H9 (cell line): Measurements from ENCODE around the gene IGIP. TPM values are rescaled to one million over a fixed set of nuclear protein-coding genes. Genes with fewer than 3 reads are reported as not detected.

Experiments used
- DNase-seq: peaks from one replicate; pipeline ENCODE4 v3.0.0-alpha.2; 2017
- H2AFZ ChIP-seq: one replicate; pipeline ENCODE4 v1.6.1; 2013; ENCODE audit warnings: mild to moderate bottlenecking, low read length, control low read depth, moderate library complexity
- H2AK5ac ChIP-seq: 2 replicates; pipeline ENCODE4 v1.6.1; 2013; ENCODE audit warnings: low read length, control low read depth, mixed read lengths; ENCODE audit not compliant: insufficient read length
- H2BK120ac ChIP-seq: one replicate; pipeline ENCODE4 v1.6.1; 2013; ENCODE audit warnings: low read depth, mild to moderate bottlenecking, low read length, control low read depth, inconsistent platforms; ENCODE audit not compliant: poor library complexity, severe bottlenecking
- H2BK12ac ChIP-seq: 2 replicates; pipeline ENCODE4 v1.6.1; 2013; ENCODE audit warnings: low read length, control low read depth, mixed read lengths, low read depth; ENCODE audit not compliant: insufficient read length
- H2BK15ac ChIP-seq: 2 replicates; pipeline ENCODE4 v1.6.1; 2013; ENCODE audit warnings: low read depth, low read length, control low read depth
- H2BK20ac ChIP-seq: one replicate; pipeline ENCODE4 v1.6.1; 2013; ENCODE audit warnings: low read depth, mild to moderate bottlenecking, low read length, control low read depth, inconsistent platforms; ENCODE audit not compliant: poor library complexity, severe bottlenecking
- H2BK5ac ChIP-seq: 2 replicates; pipeline ENCODE4 v1.6.1; 2013; ENCODE audit warnings: low read length, control low read depth, mixed read lengths; ENCODE audit not compliant: insufficient read length
- H3K14ac ChIP-seq: 2 replicates; pipeline ENCODE4 v1.6.1; 2013; ENCODE audit warnings: low read length, control low read depth; ENCODE audit not compliant: insufficient read depth
- H3K18ac ChIP-seq: 2 replicates; pipeline ENCODE4 v1.6.1; 2013; ENCODE audit warnings: low read depth, mild to moderate bottlenecking, mixed read lengths, low read length, control low read depth; ENCODE audit not compliant: insufficient read length
- H3K23ac ChIP-seq: 2 replicates; pipeline ENCODE4 v1.6.1; 2013; ENCODE audit warnings: low read length, control low read depth, mixed read lengths, low read depth; ENCODE audit not compliant: insufficient read length
- H3K23me2 ChIP-seq: 2 replicates; pipeline ENCODE4 v1.6.1; 2013; ENCODE audit warnings: low read depth, mild to moderate bottlenecking, mixed read lengths, low read length, control low read depth; ENCODE audit not compliant: insufficient read length, poor library complexity, severe bottlenecking
- H3K27ac ChIP-seq: 2 replicates; pipeline ENCODE4 v1.5.1; 2013; ENCODE audit warnings: low read length, control low read depth, mixed read lengths, low read depth; ENCODE audit not compliant: insufficient read length
- H3K27me3 ChIP-seq: 2 replicates; pipeline ENCODE4 v1.6.1; 2013; ENCODE audit warnings: low read length, control low read depth, inconsistent platforms; ENCODE audit not compliant: insufficient read depth
- H3K4ac ChIP-seq: 2 replicates; pipeline ENCODE4 v1.6.1; 2013; ENCODE audit warnings: low read depth, mild to moderate bottlenecking, control low read depth, inconsistent platforms, low read length, moderate library complexity
- H3K4me1 ChIP-seq: 2 replicates; pipeline ENCODE4 v1.6.1; 2013; ENCODE audit warnings: low read length, control low read depth, inconsistent platforms; ENCODE audit not compliant: insufficient read depth
- H3K4me2 ChIP-seq: 2 replicates; pipeline ENCODE4 v1.6.1; 2013; ENCODE audit warnings: low read length, control low read depth, mixed read lengths; ENCODE audit not compliant: insufficient read length, insufficient read depth
- H3K56ac ChIP-seq: 2 replicates; pipeline ENCODE4 v1.6.1; 2013; ENCODE audit warnings: low read depth, mild to moderate bottlenecking, mixed read lengths, low read length, control low read depth; ENCODE audit not compliant: insufficient read length
- H3K79me1 ChIP-seq: 2 replicates; pipeline ENCODE4 v1.6.1; 2013; ENCODE audit warnings: low read depth, mild to moderate bottlenecking, moderate library complexity, low read length, control low read depth, inconsistent platforms; ENCODE audit not compliant: insufficient read depth, poor library complexity, severe bottlenecking
- H3K79me2 ChIP-seq: 2 replicates; pipeline ENCODE4 v1.6.1; 2013; ENCODE audit warnings: low read length, control low read depth, inconsistent platforms; ENCODE audit not compliant: insufficient read depth
- H3K9ac ChIP-seq: 2 replicates; pipeline ENCODE4 v1.6.1; 2013; ENCODE audit warnings: low read length, control low read depth, mixed read lengths; ENCODE audit not compliant: insufficient read length; ENCODE audit errors: extremely low read depth
- H3K9me3 ChIP-seq: one replicate; pipeline ENCODE4 v1.6.1; 2013; ENCODE audit warnings: low read depth, low read length, inconsistent platforms; ENCODE audit not compliant: control insufficient read depth
- H3T11ph ChIP-seq: one replicate; pipeline ENCODE4 v1.6.1; 2013; ENCODE audit warnings: mild to moderate bottlenecking, low read length, control low read depth, inconsistent platforms
- H4K20me1 ChIP-seq: one replicate; pipeline ENCODE4 v1.6.1; 2013; ENCODE audit not compliant: control insufficient read depth, insufficient read length, insufficient read depth
- H4K5ac ChIP-seq: 2 replicates; pipeline ENCODE4 v1.6.1; 2013; ENCODE audit warnings: low read depth, mild to moderate bottlenecking, mixed read lengths, low read length, control low read depth; ENCODE audit not compliant: insufficient read length
- H4K8ac ChIP-seq: replicated peaks from 2 replicates; pipeline ENCODE4 v1.6.1; 2013; ENCODE audit warnings: low read length, control low read depth, mixed read lengths, low read depth; ENCODE audit not compliant: insufficient read length
- H4K91ac ChIP-seq: 2 replicates; pipeline ENCODE4 v1.6.1; 2013; ENCODE audit warnings: low read depth, mild to moderate bottlenecking, moderate library complexity, mixed read lengths, low read length, control low read depth; ENCODE audit not compliant: insufficient read length
- H3K27ac Mint-ChIP-seq, 3 experiments: 2 replicates in 2 of 3; 3 replicates in 1 of 3; pipeline ENCODE4 v1.8.0; 2020 to 2021; ENCODE audit warnings: mixed read lengths in 3 of 3, mild to moderate bottlenecking in 1 of 3, moderate library complexity in 1 of 3
- H3K27me3 Mint-ChIP-seq: 2 replicates; pipeline ENCODE4 v1.8.0; 2021; ENCODE audit warnings: low read depth, mild to moderate bottlenecking, moderate library complexity, mixed read lengths
- H3K36me3 Mint-ChIP-seq, 3 experiments: 2 replicates in 2 of 3; 3 replicates in 1 of 3; pipeline ENCODE4 v1.8.0; 2020 to 2021; ENCODE audit warnings: low read depth in 3 of 3, mixed read lengths in 3 of 3; ENCODE audit not compliant: insufficient read depth in 1 of 3
- H3K4me1 Mint-ChIP-seq, 2 experiments: 2 replicates each; pipeline ENCODE4 v1.8.0; 2020; ENCODE audit warnings: mixed read lengths in 2 of 2
- H3K4me3 Mint-ChIP-seq, 2 experiments: 2 replicates in 1 of 2; 3 replicates in 1 of 2; pipeline ENCODE4 v1.8.0; 2020 to 2021; ENCODE audit warnings: mild to moderate bottlenecking in 2 of 2, mixed read lengths in 2 of 2, moderate library complexity in 1 of 2
- H3K9me3 Mint-ChIP-seq, 2 experiments: 2 replicates in 1 of 2; 3 replicates in 1 of 2; pipeline ENCODE4 v1.8.0; 2020; ENCODE audit warnings: mild to moderate bottlenecking in 2 of 2, mixed read lengths in 2 of 2, moderate library complexity in 1 of 2
- WGBS: extraction: QIAGEN DNeasy Blood & Tissue Kit; methylation state at CpG from one replicate; pipeline ENCODE4 v1.1.7; 2013; ENCODE audit warnings: missing lambda C conversion rate, low lambda C conversion rate, mixed read lengths; ENCODE audit not compliant: insufficient read length; ENCODE audit errors: extremely low coverage; 5-methylcytosine and 5-hydroxymethylcytosine counted together
- total RNA-seq: library from RNA; stranded (reverse); gene quantifications from 2 replicates; pipeline ENCODE4 v1.2.1, GENCODE V29; 2021
- TF ChIP-seq, protein P1 (sequence below): fragments of 200-600 bp; sonication (generic); conservative IDR thresholded peaks from 3 replicates; pipeline ENCODE4 v1.8.0; 2021; ENCODE audit warnings: antibody characterized with exemption, mild to moderate bottlenecking

The IGIP gene
- total RNA-seq, 1 experiment from 2014 or later: 0.52 TPM

DNA sequence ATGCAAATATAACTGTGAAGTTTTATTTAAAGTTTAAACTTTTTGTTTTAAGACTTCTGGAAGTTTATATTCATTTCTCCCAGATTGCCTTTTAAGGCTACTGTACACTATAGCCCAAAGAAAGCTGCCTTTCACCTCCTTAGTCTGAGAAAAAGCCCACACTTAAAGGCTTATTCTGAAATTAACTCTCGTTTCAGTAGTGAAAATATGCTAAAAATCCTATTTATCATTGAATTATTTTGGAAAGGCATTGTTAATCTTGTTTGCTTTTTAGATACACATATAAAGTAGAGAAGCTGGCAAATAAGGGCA, 15.1 kb upstream of the IGIP start:
- Histone ChIP-seq H2BK20ac (no peak overlapping the region), H3K27ac (no peak overlapping the region), H3K79me1 (no peaks in the 10 kb centered on the region), H3K9ac (no peak overlapping the region), H2BK15ac (no peak overlapping the region), H4K8ac (no peak overlapping the region), H2AK5ac (no peak overlapping the region), H3K23me2 (peaks cover 39% of the 10 kb centered on the region), H4K91ac (no peak overlapping the region), H3K27me3 (peaks cover 37% of the 10 kb centered on the region), H2AFZ (no peak overlapping the region), H3K18ac (no peak overlapping the region), H3K79me2 (no peaks in the 10 kb centered on the region), H3K14ac (no peak overlapping the region), H2BK12ac (no peak overlapping the region), H4K5ac (no peak overlapping the region), H3K56ac (no peak overlapping the region), H3K4me1 (peaks cover 5% of the 10 kb centered on the region; the same call in 1 of the 2 replicates), H2BK5ac (no peak overlapping the region), H3K9me3 (no peaks in the 10 kb centered on the region), H3K23ac (no peak overlapping the region), H4K20me1 (no peaks in the 10 kb centered on the region), H3K4ac (no peak overlapping the region), H3T11ph (no peak overlapping the region), H3K4me2 (no peak overlapping the region), H2BK120ac (no peak overlapping the region)
- H3K9me3 Mint-ChIP-seq: no peaks in the 10 kb centered on the region; a peak in 1 of 5 replicates
- H3K4me1 Mint-ChIP-seq: peaks cover 46 to 48% of the 10 kb centered on the region in 2 experiments
- no peak overlapping the region for H3K27ac Mint-ChIP-seq
- H3K4me3 Mint-ChIP-seq: no peak overlapping the region
- TF ChIP-seq, protein P1, sequence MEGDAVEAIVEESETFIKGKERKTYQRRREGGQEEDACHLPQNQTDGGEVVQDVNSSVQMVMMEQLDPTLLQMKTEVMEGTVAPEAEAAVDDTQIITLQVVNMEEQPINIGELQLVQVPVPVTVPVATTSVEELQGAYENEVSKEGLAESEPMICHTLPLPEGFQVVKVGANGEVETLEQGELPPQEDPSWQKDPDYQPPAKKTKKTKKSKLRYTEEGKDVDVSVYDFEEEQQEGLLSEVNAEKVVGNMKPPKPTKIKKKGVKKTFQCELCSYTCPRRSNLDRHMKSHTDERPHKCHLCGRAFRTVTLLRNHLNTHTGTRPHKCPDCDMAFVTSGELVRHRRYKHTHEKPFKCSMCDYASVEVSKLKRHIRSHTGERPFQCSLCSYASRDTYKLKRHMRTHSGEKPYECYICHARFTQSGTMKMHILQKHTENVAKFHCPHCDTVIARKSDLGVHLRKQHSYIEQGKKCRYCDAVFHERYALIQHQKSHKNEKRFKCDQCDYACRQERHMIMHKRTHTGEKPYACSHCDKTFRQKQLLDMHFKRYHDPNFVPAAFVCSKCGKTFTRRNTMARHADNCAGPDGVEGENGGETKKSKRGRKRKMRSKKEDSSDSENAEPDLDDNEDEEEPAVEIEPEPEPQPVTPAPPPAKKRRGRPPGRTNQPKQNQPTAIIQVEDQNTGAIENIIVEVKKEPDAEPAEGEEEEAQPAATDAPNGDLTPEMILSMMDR: no peak
- no peaks in the 10 kb centered on the region for H3K36me3 Mint-ChIP-seq
- H3K27me3 Mint-ChIP-seq: peaks cover 87% of the 10 kb centered on the region
- WGBS: no CpG with 5 or more reads among the region's 1 CpG
- DNase-seq: no peak
